Neural cell (in vitro differentiated cells): ENCODE measurements around the gene GOLGA8A.
"Not testable (repeated sequence)": the region's sequence is repeated elsewhere in the genome, so short reads cannot be mapped to it uniquely, and the experiment has no call there.

Source experiments
- EP300 ChIP-seq: fragments of 450-650 bp; conservative IDR thresholded peaks from 2 replicates; pipeline ENCODE4 v1.6.1; 2014; ENCODE audit warnings: antibody characterized with exemption, mild to moderate bottlenecking, moderate library complexity; ENCODE audit not compliant: poor library complexity, severe bottlenecking
- EZH2 ChIP-seq: fragments of 200-600, 300-800 bp; shearing (Covaris generic), sonication (generic); IDR thresholded peaks from 2 replicates; pipeline ENCODE4 v1.6.1; 2014; ENCODE audit warnings: antibody characterized with exemption, low read length, borderline replicate concordance, mild to moderate bottlenecking; ENCODE audit not compliant: insufficient read depth, poor library complexity, severe bottlenecking
- POLR2AphosphoS5 ChIP-seq: IDR thresholded peaks from 2 replicates; pipeline ENCODE4 v1.6.1; 2012
- RAD21 ChIP-seq: fragments of 450-650 bp; conservative IDR thresholded peaks from 2 replicates; pipeline ENCODE4 v1.6.1; 2014; ENCODE audit warnings: antibody characterized with exemption, mild to moderate bottlenecking, moderate library complexity
- TAF1 ChIP-seq: IDR thresholded peaks from 2 replicates; pipeline ENCODE4 v1.6.1; 2012; ENCODE audit warnings: low read depth
- TF ChIP-seq, protein P1 (sequence below): fragments of 450-650 bp; IDR thresholded peaks from 2 replicates; pipeline ENCODE4 v1.5.1; 2014; ENCODE audit warnings: antibody characterized with exemption, mild to moderate bottlenecking, moderate library complexity; ENCODE audit not compliant: poor library complexity, severe bottlenecking
- TF ChIP-seq, protein P2 (sequence below): IDR thresholded peaks from 2 replicates; pipeline ENCODE4 v1.6.1; 2012; ENCODE audit warnings: borderline replicate concordance

GRCh38 chr15:34389594-34390086, 48.0 kb downstream of the GOLGA8A start:
- TF ChIP-seq, protein P1, sequence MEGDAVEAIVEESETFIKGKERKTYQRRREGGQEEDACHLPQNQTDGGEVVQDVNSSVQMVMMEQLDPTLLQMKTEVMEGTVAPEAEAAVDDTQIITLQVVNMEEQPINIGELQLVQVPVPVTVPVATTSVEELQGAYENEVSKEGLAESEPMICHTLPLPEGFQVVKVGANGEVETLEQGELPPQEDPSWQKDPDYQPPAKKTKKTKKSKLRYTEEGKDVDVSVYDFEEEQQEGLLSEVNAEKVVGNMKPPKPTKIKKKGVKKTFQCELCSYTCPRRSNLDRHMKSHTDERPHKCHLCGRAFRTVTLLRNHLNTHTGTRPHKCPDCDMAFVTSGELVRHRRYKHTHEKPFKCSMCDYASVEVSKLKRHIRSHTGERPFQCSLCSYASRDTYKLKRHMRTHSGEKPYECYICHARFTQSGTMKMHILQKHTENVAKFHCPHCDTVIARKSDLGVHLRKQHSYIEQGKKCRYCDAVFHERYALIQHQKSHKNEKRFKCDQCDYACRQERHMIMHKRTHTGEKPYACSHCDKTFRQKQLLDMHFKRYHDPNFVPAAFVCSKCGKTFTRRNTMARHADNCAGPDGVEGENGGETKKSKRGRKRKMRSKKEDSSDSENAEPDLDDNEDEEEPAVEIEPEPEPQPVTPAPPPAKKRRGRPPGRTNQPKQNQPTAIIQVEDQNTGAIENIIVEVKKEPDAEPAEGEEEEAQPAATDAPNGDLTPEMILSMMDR = not testable (repeated sequence)
- not testable (repeated sequence) for TF ChIP-seq EZH2, POLR2AphosphoS5, TAF1, EP300, RAD21
- TF ChIP-seq, protein P2, sequence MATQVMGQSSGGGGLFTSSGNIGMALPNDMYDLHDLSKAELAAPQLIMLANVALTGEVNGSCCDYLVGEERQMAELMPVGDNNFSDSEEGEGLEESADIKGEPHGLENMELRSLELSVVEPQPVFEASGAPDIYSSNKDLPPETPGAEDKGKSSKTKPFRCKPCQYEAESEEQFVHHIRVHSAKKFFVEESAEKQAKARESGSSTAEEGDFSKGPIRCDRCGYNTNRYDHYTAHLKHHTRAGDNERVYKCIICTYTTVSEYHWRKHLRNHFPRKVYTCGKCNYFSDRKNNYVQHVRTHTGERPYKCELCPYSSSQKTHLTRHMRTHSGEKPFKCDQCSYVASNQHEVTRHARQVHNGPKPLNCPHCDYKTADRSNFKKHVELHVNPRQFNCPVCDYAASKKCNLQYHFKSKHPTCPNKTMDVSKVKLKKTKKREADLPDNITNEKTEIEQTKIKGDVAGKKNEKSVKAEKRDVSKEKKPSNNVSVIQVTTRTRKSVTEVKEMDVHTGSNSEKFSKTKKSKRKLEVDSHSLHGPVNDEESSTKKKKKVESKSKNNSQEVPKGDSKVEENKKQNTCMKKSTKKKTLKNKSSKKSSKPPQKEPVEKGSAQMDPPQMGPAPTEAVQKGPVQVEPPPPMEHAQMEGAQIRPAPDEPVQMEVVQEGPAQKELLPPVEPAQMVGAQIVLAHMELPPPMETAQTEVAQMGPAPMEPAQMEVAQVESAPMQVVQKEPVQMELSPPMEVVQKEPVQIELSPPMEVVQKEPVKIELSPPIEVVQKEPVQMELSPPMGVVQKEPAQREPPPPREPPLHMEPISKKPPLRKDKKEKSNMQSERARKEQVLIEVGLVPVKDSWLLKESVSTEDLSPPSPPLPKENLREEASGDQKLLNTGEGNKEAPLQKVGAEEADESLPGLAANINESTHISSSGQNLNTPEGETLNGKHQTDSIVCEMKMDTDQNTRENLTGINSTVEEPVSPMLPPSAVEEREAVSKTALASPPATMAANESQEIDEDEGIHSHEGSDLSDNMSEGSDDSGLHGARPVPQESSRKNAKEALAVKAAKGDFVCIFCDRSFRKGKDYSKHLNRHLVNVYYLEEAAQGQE = not testable (repeated sequence)
